LNCAP (cell line): Measurements from ENCODE around the gene PARP1.

Source experiments
- TF ChIP-seq, protein P1 (sequence below): fragments of 450-650 bp; IDR thresholded peaks from 2 replicates; pipeline ENCODE4 v1.5.1; 2017; ENCODE audit warnings: mild to moderate bottlenecking

The PARP1 gene

DNA sequence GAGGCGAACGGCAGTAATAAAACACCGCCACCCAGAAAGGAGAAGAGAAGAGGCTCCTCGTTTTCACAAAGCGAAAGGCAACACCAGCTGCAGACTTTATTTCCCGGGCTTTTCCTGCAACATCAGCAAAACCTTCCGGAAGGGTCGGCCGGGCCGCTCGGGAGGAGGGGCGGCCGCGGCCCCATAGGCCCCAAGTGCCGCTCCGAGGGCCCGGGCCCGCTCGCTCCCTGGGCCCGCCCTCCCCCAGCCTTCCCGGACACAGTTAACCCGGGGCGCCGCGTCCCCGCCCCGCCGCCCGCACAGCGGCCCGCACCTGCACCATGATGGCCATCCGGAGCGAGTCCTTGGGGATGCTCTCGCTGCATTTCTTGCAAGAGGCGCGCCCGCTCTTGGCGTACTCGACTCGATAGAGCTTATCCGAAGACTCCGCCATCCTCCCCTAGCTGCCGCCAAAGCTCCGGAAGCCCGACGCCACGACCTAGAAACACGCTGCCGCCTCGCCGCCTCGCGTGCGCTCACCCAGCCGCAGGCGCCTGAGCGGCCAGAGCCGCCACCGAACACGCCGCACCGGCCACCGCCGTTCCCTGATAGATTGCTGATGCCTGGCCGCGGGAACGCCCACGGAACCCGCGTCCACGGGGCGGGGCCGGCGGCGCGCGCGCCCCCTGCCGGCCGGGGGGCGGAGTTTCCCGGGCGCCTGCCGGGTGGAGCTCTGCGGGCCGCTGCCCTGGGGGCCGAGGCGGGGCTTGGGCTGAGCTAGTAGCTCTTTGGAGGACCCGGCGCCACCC lies at the start of gene PARP1:
TSS of gene PARP1 (minus strand) at position 597 of the 788 bp plus-strand sequence. CDS start at position 433, 164 bp downstream.
- TF ChIP-seq, protein P1, sequence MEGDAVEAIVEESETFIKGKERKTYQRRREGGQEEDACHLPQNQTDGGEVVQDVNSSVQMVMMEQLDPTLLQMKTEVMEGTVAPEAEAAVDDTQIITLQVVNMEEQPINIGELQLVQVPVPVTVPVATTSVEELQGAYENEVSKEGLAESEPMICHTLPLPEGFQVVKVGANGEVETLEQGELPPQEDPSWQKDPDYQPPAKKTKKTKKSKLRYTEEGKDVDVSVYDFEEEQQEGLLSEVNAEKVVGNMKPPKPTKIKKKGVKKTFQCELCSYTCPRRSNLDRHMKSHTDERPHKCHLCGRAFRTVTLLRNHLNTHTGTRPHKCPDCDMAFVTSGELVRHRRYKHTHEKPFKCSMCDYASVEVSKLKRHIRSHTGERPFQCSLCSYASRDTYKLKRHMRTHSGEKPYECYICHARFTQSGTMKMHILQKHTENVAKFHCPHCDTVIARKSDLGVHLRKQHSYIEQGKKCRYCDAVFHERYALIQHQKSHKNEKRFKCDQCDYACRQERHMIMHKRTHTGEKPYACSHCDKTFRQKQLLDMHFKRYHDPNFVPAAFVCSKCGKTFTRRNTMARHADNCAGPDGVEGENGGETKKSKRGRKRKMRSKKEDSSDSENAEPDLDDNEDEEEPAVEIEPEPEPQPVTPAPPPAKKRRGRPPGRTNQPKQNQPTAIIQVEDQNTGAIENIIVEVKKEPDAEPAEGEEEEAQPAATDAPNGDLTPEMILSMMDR: peak; percentile 93

DNA sequence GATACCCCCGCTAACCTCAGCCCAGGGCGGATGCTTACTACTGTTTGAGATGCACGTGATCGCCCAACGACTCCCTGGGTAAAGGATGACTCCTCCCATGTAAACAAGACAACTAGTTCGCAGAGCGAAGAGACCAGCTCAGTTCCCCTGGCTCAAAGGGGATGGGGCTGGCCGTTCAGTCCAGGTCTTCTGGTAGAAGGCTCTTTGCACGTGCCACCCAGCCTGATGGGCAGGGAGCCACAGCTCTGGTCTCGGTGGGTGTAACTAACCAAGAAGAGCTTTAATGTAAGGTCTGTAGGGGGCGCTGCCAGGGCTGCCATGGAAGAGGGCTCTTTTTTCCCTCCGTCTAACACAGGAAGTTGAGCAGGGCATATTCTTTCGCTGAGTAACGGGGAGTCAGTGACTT lies 49.4 kb upstream of the PARP1 start:
- TF ChIP-seq, protein P1: no peak

DNA sequence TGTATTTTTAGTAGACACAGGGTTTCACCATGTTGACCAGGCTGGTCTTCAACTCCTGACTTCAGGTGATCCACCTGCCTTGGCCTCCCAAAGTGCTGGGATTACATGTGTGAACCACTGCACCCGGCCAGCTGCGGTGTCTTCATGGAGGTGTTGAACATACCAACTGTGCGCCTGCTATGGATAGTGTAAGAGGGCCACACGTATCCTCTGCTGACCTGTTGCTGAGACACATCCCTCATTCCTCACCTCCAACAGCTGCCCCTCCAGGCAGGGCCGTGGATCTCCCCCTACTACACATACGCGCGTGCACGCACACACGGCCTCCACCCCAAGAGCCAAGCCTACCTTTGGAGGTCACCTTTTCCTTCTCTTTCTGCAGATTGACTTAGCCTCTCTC lies 48.0 kb upstream of the PARP1 start:
- TF ChIP-seq, protein P1: no peak

DNA sequence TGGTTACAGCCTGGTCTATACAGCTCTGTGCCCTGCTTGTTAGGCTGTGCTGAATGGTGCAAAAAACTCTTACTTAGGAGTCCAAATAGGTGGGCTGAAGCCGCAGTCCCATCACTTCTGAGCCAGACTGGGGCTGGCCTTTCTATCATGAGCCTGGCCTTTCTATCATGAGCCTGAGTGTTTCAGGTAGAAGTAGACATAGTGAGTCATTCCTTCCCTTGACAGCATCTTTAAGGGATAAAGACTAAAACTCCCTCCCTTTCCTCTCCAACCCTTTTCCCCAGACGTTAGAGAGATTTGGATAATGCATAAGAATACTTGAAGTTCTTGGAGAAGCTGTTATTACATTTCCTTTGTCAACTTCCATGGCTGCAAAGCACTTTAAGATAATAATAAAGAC lies 46.5 kb upstream of the PARP1 start:
- TF ChIP-seq, protein P1: no peak

DNA sequence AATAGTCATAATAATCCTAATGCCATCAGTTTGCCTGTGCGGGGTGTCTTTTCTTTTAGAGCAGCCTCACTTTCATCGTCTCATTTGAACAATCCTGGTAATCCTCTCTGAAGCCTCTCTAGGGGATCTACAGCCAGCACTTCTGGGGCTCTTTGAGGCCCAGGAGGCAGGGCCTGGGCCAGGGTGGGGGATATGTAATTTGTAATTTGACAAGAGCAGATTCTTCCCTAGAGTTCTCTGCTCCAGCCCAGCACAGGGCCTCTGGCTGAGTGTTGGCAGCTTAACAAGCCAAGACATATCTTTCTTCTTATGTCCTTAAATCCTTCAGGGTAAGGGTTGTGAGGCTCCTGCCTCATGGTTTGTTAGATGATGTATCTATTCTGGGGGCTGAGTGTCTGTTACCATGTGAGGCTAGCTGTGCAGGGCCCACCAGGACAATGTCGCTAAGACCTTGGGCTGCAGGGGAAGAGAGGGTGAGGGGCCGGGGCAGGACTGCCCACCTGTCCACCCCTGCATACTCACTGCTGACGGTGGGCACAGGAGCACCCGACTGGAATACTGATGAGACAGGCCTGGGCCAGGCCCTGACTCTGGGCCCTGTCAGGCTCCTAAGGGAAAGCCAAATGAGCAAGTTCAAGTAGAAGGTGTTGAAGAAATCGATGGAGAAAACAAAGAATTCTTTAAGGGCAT lies 45.3 kb upstream of the PARP1 start:
- TF ChIP-seq, protein P1: no peak

DNA sequence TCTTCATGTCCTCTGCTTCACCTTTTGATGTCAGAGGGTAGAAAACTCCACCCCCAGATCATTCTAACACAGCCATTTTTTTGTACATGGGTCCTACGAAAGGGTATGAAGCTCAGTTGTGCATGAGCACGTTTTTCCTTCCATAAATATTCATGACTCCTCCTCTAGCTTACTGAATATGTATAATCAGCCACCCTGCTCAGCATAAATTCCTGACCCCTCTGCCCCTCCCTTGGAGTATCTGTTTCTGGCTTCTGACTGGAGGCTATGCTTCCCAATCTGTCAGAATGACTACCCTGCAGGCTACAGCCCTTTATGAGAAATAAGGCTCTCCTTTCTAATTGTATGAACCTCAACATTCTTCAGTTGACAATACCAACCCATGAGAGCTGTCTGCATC lies 42.8 kb upstream of the PARP1 start:
- TF ChIP-seq, protein P1: no peak

DNA sequence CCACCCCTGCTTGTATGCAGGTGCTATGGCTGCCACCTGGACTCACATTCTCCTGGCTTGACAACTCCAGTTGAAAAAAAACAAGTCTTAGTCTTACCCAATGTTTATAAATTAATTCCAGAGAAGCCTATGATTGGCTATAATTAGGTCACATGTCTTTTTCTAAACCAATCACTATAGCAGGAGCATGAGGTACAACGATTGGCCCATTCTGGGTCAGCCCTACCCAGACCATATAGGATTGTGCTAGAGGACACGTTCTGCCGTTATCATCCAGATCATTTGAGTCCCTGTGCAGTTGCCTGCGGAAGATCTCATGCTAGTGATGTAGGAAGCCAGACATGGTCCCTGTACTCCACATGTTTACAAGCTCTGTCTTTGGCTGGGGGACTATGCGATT lies 41.9 kb upstream of the PARP1 start:
- TF ChIP-seq, protein P1: no peak
